ENCODE measurements around the gene DLG2.

- TF ChIP-seq CTCF (IDR thresholded peaks at IDR 0.05; ENCODE audit: low read length) (no peak), EZH2 (optimal IDR thresholded peaks at IDR 0.05; ENCODE audit: low read depth, low read length) (no peak), EZH2phosphoT487 (IDR thresholded peaks at IDR 0.05; ENCODE audit: low read length) (no peak)
Observed at GRCh38 chr11:85137597-85137996, 489.5 kb downstream of the DLG2 start.

All from MM.1S (cell line).